Duodenal mucosa (tissue), 2 donors: ENCODE results near the gene ARHGAP40.

Experiments
- H3K27ac ChIP-seq: one replicate; pipeline ENCODE4 v1.7.0; 2013; ENCODE audit warnings: low read depth, low read length
- H3K27me3 ChIP-seq, 2 donors: one replicate each; pipeline ENCODE4 v1.7.0; 2013; ENCODE audit warnings: low read length in 2 of 2, control low read depth in 1 of 2; ENCODE audit not compliant: insufficient read depth in 2 of 2, control insufficient read depth in 1 of 2
- H3K36me3 ChIP-seq, 2 donors: one replicate each; pipeline ENCODE4 v1.7.0; 2013; ENCODE audit warnings: low read length in 2 of 2, control low read depth in 1 of 2; ENCODE audit not compliant: insufficient read depth in 2 of 2, control insufficient read depth in 1 of 2
- H3K4me1 ChIP-seq, 2 donors: one replicate each; pipeline ENCODE4 v1.7.0; 2013; ENCODE audit warnings: low read length in 2 of 2, control low read depth in 1 of 2; ENCODE audit not compliant: insufficient read depth in 2 of 2, control insufficient read depth in 1 of 2
- H3K4me3 ChIP-seq, 2 donors: one replicate each; pipeline ENCODE4 v1.7.0; 2013; ENCODE audit warnings: low read length in 2 of 2, low read depth in 1 of 2
- H3K9ac ChIP-seq, 2 donors: one replicate each; pipeline ENCODE4 v1.7.0; 2013; ENCODE audit warnings: low read length in 2 of 2, low read depth in 1 of 2
- H3K9me3 ChIP-seq, 2 donors: one replicate each; pipeline ENCODE4 v1.7.0; 2013; ENCODE audit warnings: low read length in 2 of 2, control low read depth in 1 of 2; ENCODE audit not compliant: control insufficient read depth in 1 of 2

The ARHGAP40 gene

DNA sequence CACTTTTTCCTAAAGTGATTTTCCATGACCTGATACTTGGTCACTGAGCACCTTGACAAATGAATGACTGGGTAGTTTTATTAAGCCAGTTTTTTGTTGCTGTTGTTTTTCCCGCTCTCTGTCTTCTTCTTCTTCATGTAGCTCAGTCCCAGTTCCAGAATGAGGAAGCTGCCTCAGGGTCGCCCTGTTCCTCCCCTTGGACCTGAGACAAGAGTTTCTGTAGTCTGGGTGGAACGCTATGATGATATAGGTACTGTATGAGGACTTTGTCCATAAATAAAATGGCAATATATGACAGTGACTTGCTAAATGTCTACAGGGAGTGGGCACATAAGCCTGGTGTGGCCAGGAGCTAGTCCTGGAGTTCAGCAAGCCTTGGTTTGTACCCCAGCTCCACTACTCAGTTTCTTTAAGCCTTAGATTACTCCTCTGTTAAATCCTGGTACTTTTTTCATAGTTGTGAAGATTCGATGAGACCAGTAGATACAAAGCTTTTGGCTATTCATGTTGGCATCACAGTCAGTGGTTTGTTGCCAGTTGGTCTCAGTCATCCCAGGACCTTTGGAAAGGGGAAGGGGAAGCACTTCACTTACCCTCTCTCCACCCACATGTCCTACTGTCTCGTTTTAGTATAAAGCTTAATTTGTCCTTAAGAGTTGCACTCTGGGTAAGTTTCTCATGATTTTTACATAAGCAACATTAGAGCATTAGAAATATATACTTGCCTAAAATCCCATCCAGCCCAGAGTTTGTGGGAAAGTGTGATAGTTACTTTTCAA lies 31.7 kb upstream of the ARHGAP40 start:
- Histone ChIP-seq H3K27ac (no peak overlapping the region), H3K9ac (no peak overlapping the region), H3K9me3 (no peaks in the 10 kb centered on the region), H3K4me1 (no peaks in the 10 kb centered on the region), H3K36me3 (peaks cover 27 to 49% of the 10 kb centered on the region in 2 donors), H3K27me3 (no peaks in the 10 kb centered on the region), H3K4me3 (no peak overlapping the region)

DNA sequence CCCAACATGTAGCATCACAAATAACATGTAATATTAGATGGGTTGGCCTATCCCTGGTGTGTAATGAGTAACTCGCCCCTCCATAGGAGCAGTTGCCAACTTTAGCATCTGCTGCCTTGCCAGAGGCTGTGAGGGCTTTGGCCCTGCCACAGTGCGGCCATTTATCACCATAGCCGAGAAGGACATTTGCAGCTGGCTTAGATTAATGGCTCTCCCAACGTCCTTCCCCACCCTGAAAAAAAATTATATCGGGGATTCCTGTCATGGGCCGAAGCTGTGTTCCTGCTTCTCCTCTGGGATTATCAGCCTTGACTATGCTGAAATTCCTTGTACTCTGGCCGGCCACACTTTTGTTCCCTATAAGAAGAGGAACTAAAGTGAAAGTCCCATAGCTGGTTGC lies 28.2 kb upstream of the ARHGAP40 start:
- Histone ChIP-seq H3K9ac (no peak overlapping the region), H3K36me3 (peaks cover 26 to 64% of the 10 kb centered on the region in 2 donors), H3K27me3 (no peaks in the 10 kb centered on the region)

DNA sequence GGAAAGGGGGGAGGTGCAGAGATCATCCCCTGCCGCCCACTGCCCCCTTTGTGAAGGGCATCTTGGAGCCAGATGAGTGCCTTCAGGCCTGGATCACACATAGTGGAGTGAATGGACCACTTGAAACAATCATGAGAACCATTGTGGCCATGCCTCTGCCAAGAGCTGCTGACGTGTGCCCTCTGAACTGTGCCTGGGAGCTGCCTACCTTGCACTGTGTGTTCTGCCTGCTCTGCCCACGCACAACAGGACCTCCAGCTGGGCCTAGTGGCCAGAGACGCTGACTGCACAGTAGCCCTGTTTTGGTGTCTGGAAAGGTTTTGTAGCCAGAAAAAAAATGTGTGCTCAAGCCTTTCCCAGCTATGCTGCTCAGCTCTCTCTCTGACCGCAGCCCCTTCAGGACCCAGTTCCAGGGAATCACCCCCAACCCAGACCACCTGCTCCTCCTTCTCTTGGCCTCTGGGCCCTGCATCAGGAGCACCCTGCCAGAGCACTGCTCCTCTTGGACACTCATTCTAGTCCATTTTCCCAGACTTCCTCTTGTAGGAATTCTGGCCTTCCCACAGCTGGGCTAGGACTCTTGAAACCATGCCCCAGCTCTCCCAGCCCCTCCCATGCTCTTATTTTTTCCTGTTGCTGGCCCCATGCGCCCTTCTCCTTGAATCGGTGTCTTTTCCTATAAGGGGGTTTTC lies 22.2 kb upstream of the ARHGAP40 start:
- Histone ChIP-seq H3K9me3 (no peaks in the 10 kb centered on the region), H3K9ac (no peak overlapping the region), H3K4me3 (no peak overlapping the region), H3K4me1 (no peaks in the 10 kb centered on the region), H3K27me3 (no peaks in the 10 kb centered on the region), H3K36me3 (peaks cover 15 to 26% of the 10 kb centered on the region in 2 donors), H3K27ac (no peak overlapping the region)

More for the DNA sequence above, 28.2 kb upstream of the ARHGAP40 start:
- no peak overlapping the region for H3K4me3 ChIP-seq
- no peaks in the 10 kb centered on the region for H3K4me1 ChIP-seq
- no peak overlapping the region for H3K27ac ChIP-seq
- H3K9me3 ChIP-seq = no peaks in the 10 kb centered on the region

DNA sequence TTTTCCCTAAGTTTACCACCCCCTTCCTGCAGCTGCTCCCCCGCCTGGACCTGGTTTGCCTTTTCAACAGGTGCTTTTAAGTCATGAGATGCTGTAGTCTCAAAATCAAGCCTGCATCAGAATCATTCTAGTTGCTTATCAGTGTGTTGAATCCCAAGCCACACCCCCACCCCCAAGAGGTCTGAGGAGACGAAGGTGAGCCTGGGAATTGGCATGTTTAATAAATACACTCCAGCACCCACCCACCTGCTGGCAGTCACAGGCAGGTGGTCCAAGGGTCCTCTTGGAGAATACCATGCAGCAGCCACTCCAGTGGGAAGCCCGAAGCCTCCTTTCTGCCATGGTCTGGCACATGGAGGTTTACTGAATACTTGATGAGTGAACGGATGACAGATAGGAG lies 21.7 kb upstream of the ARHGAP40 start:
- Histone ChIP-seq H3K4me3 (no peak overlapping the region), H3K4me1 (no peaks in the 10 kb centered on the region), H3K9ac (no peak overlapping the region), H3K27me3 (no peaks in the 10 kb centered on the region), H3K36me3 (peaks cover 10 to 21% of the 10 kb centered on the region in 2 donors), H3K27ac (no peak overlapping the region), H3K9me3 (no peaks in the 10 kb centered on the region)

DNA sequence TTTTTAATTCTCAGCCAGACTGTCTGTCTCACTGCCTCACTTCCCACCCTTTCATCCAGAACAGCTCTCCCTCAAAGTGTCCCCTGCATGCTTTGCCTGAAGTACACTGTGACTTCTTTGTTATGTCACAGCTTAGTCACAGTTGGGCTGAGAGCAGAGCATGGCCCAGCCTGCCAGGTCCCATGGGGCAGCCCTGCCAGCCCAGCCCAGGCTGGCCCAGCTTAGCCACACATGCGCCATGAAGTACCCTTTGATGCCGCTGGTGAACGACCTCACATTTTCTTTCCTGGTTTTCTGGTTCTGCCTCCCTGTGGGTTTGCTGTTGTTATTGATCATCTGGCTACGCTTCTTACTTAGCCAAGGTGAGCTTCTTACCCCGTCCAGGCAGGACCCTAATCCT lies 20.6 kb upstream of the ARHGAP40 start, which contains the start of gene ADIG:
ADIG (plus strand) TSS at position 185 of the 400 bp plus-strand sequence; CDS start at position 239, 54 bp downstream.
- H3K9ac ChIP-seq = no peak within 1 kb of the TSS
- no peak within 1 kb of the TSS for H3K4me3 ChIP-seq
- no peaks in the 10 kb centered on the region for H3K27me3 ChIP-seq
- no peak within 1 kb of the TSS for H3K27ac ChIP-seq
- no peaks in the 10 kb centered on the region for H3K4me1 ChIP-seq
- H3K9me3 ChIP-seq = no peaks in the 10 kb centered on the region
- H3K36me3 ChIP-seq = peaks cover 4 to 10% of the 10 kb centered on the region in 2 donors

DNA sequence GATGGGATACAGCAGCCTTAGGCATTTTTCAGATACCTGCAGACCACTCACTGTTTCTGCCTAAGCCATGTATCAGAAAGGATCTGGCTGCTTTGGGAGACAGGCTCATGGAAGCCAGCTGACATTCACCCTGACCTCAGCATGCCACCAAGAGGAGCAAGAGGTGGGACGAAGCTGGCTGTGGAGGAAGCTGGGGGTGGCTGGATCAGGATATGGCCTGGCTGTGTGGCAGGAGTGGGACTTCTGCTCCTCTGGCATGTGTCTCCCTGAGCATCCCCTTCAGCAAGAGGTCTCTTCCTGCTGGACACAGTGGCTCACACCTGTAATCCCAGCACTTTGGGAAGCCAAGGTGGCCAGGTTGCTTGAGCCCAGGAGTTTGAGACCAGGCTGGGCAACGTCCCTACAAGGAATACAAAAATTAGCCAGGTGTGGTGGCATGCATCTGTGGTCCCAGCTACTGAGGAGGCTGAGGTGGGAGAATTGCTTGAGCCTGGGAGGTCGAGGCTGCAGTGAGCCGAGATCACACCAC lies 19.7 kb upstream of the ARHGAP40 start:
- Histone ChIP-seq H3K4me1 (no peaks in the 10 kb centered on the region), H3K4me3 (no peak overlapping the region), H3K9me3 (no peaks in the 10 kb centered on the region), H3K9ac (no peak overlapping the region), H3K27me3 (no peaks in the 10 kb centered on the region), H3K27ac (no peak overlapping the region), H3K36me3 (peaks cover under 1% of the 10 kb centered on the region in 2 donors)

DNA sequence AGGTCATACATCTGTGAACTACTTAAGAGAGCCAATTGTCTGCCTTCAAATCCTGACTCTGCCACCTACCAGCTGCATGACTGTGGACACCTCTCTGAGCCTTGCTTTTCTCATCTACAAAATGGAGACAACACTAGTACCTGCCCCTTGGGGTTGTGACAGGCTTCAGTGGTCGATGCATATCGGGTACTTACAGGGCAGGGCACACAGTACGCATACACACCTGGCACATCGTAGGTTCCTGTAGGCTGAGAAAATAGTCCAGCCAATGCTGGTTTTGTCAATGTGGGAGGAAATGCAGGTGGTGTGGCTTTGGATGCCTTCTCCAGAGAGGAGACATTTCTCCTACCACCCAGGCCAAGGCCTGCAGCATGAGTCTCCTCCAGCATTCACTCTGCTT lies 18.3 kb upstream of the ARHGAP40 start:
- Histone ChIP-seq H3K36me3 (no peaks in the 10 kb centered on the region), H3K4me3 (no peak overlapping the region), H3K9ac (no peak overlapping the region)

DNA sequence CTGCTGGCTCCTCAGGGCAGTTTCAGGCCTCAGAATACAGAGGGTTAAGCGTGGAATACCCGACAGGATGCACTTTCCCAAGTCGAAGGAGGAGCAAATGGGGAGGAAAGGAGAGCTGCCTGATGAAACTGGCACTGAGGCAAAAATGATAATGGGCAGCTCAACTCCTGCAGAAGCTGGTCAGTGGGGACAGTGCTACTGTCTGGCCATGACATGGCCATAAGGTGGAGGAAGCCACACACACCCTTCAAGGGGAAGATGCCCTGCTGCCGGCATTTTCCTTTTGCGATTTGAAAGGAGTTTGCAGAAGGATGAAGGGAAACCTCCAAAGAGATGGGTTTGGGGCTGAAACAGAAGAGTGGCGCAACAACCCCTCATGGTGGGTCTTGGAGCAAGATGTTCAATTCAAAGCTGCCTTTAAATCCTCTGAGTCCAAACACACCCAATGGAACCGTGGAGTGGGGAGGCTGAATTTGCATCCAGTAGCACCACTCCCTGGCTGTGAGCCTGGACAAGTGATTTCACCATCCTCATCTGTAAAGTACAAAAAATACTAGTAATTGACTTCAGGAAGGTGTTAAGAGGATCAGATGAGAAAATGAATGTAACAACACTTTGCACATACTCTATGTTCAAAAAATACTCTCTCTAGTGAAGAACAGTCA lies 17.4 kb upstream of the ARHGAP40 start:
- H3K4me1 ChIP-seq = no peaks in the 10 kb centered on the region
- H3K27me3 ChIP-seq = no peaks in the 10 kb centered on the region
- H3K9me3 ChIP-seq = no peaks in the 10 kb centered on the region
- H3K36me3 ChIP-seq = no peaks in the 10 kb centered on the region
- H3K4me3 ChIP-seq = no peak overlapping the region
- H3K9ac ChIP-seq = no peak overlapping the region
- no peak overlapping the region for H3K27ac ChIP-seq

More for the DNA sequence above, 18.3 kb upstream of the ARHGAP40 start:
- Histone ChIP-seq H3K4me1 (no peaks in the 10 kb centered on the region), H3K27ac (no peak overlapping the region), H3K9me3 (no peaks in the 10 kb centered on the region), H3K27me3 (no peaks in the 10 kb centered on the region)

DNA sequence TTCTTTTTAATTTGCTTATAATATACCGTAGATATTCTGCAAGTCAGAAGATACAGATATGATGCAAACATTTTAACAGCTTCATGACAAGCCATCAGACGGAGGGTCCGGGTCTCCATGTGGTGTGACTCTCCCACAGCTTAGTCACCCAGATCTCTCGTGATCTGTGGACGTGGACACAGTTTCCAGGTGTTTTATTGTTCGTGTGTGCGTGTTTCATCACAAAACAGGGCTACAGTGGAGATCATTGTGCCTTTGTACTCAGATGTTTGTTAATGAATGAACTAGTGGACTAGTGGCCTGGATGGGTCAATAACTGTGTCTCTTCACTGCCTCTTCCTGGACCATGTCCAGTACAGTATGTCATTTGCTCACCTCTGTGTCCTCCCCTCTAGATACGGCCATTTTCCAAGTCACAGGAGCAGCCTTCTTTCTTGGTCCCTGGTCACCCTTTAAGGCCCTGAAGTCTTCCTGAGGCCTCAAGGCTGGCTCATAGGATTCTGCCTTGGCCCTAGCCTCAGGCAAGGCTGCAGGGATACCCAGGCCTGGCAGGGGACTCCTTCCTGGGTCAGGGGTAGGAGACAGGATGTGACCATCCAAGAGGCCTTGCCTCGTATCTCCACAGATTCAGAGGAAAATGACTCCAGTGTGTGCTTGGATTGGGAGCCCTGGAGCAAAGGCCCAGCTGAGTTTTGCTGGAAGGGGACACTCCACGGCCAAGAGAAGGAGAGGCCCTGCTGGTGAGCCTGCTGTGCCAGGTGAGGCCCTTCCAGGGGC lies 16.0 kb upstream of the ARHGAP40 start:
- no peaks in the 10 kb centered on the region for H3K27me3 ChIP-seq
- no peak overlapping the region for H3K9ac ChIP-seq
- no peaks in the 10 kb centered on the region for H3K4me1 ChIP-seq
- H3K27ac ChIP-seq = no peak overlapping the region
- H3K36me3 ChIP-seq = no peaks in the 10 kb centered on the region
- no peaks in the 10 kb centered on the region for H3K9me3 ChIP-seq
- H3K4me3 ChIP-seq = no peak overlapping the region
